HEK293T (cell line): Measurements from ENCODE around the gene METTL16.

Experiments
- ARNT ChIP-seq: fragments of 450-650 bp; IDR thresholded peaks from 2 replicates; pipeline ENCODE4 v1.6.1; 2017; ENCODE audit warnings: mild to moderate bottlenecking
- BHLHE40 ChIP-seq: fragments of 450-650 bp; IDR thresholded peaks from 2 replicates; pipeline ENCODE4 v1.6.1; 2016; ENCODE audit warnings: mild to moderate bottlenecking, moderate library complexity, borderline replicate concordance
- FOXM1 ChIP-seq: fragments of 450-650 bp; IDR thresholded peaks from 2 replicates; pipeline ENCODE4 v1.6.1; 2017; ENCODE audit warnings: mild to moderate bottlenecking, borderline replicate concordance
- L3MBTL2 ChIP-seq: fragments of 450-650 bp; conservative IDR thresholded peaks from 2 replicates; pipeline ENCODE4 v1.6.1; 2016; ENCODE audit warnings: mild to moderate bottlenecking
- LEF1 ChIP-seq: fragments of 450-650 bp; IDR thresholded peaks from 2 replicates; pipeline ENCODE4 v1.6.1; 2017; ENCODE audit warnings: mild to moderate bottlenecking, borderline replicate concordance
- SP1 ChIP-seq: fragments of 450-650 bp; IDR thresholded peaks from 2 replicates; pipeline ENCODE4 v1.6.1; 2017
- SUZ12 ChIP-seq: fragments of 450-650 bp; IDR thresholded peaks from 2 replicates; pipeline ENCODE4 v1.6.1; 2016; ENCODE audit warnings: mild to moderate bottlenecking

DNA sequence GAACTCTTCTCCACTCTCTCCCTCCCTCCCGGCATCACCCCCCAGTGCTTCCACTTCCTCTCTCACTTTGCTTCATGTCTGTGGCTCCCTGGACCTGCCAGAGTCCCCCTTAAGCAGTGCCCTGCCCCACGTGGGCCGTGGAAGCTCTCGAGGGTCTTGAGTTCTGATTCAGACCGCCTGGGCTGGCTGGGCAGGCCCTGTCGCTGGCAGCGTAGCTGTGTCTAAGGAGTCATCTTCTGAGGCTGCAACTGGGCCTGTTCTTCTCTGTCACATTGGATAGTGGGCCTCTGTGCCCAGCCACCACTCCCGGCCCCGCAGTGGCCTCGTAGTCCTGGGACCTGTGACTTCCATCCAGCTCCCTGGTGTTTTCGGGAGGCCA is 141.5 kb downstream of the METTL16 start:
- TF ChIP-seq ARNT (no peak), FOXM1 (no peak), SUZ12 (no peak), LEF1 (no peak), SP1 (no peak), L3MBTL2 (no peak), BHLHE40 (no peak)
